ENCODE data around the gene CTNNA2. TPM values are rescaled to one million over a fixed set of nuclear protein-coding genes. Genes with fewer than 3 reads are reported as not detected.

CTNNA2 gene
- polyA plus RNA-seq, 2 of the 4 experiments (the other 2 are of a cell fraction): 0.50 to 0.94 TPM

- H3K4me2 ChIP-seq: no peak overlapping the region
- no peaks in the 10 kb centered on the region for H3K9me3 ChIP-seq
- no peak for DNase-seq (ENCODE audit: low read depth in 1 of 2, low spot score in 1 of 2)
- 27% methylated on average over 15 of the region's 42 CpGs for WGBS (ENCODE audit: missing lambda C conversion rate)
- no peak for FAIRE-seq
- no peak for ATAC-seq
- no peaks in the 10 kb centered on the region for H3K4me1 ChIP-seq
- no peak overlapping the region for H3K27ac ChIP-seq
- TF ChIP-seq CTCF (IDR thresholded peaks at IDR 0.05) (no peak), NPAS2 (CRISPR knock-in tag; IDR thresholded peaks at IDR 0.05; ENCODE audit: borderline replicate concordance) (no peak), JUN (IDR thresholded peaks at IDR 0.05) (no peak), BHLHE40 (IDR thresholded peaks at IDR 0.05; ENCODE audit: low read depth, low read length) (no peak), FOSL2 (IDR thresholded peaks at IDR 0.05) (no peak), FOSL2 (CRISPR knock-in tag; IDR thresholded peaks at IDR 0.05) (no peak)
- H3K4me3 ChIP-seq: no peak overlapping the region
- ChIA-PET POLR2A (no interaction called here), CTCF (no interaction called here)
Observed at GRCh38 chr2:80322311-80322920, 809.6 kb downstream of the CTNNA2 start.

DNA sequence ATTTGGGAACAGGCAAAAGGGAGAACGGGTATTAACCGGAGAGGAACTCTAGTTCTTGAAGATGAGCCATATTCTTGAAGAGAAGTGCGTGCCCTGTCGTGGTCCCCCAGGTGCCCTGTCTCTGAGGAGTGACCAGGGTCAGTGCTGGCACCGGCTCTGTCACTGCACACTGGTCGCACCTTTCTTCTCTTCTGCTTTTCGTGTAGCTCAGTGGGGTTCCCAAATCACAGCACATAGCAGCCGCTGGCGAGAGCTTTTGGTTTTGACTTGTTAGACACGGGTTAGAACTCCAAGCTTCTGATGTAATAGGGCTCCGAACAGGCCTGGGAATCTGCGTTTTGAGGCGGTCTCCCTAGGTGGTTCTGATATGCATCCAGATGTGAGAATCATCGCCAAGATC, 810.1 kb downstream of the CTNNA2 start:
- WGBS (ENCODE audit: missing lambda C conversion rate): 14% methylated on average over 14 of the region's 14 CpGs
- no peaks in the 10 kb centered on the region for H3K4me1 ChIP-seq
- H3K9me3 ChIP-seq: no peaks in the 10 kb centered on the region
- DNase-seq (ENCODE audit: low read depth in 1 of 2, low spot score in 1 of 2): no peak
- TF ChIP-seq CHD2 (IDR thresholded peaks at IDR 0.05; ENCODE audit: low read length, partially characterized antibody): no peak
- no peak for TF ChIP-seq CBX2 (IDR thresholded peaks at IDR 0.05; ENCODE audit: borderline replicate concordance, low read depth)
- TF ChIP-seq, protein P1, sequence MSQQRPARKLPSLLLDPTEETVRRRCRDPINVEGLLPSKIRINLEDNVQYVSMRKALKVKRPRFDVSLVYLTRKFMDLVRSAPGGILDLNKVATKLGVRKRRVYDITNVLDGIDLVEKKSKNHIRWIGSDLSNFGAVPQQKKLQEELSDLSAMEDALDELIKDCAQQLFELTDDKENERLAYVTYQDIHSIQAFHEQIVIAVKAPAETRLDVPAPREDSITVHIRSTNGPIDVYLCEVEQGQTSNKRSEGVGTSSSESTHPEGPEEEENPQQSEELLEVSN (IDR thresholded peaks at IDR 0.05; ENCODE audit: borderline replicate concordance, low read depth): no peak
- TF ChIP-seq MAFK (IDR thresholded peaks at IDR 0.05; ENCODE audit: partially characterized antibody): no peak
- no peak for FAIRE-seq
- H3K4me2 ChIP-seq: no peak overlapping the region
- H3K4me3 ChIP-seq: no peak overlapping the region
- no peak for ATAC-seq
- ChIA-PET CTCF (no interaction called here), POLR2A (no interaction called here)
- no peak overlapping the region for H3K27ac ChIP-seq

- H3K27ac ChIP-seq: no peak overlapping the region
- no peak for TF ChIP-seq MAZ (IDR thresholded peaks at IDR 0.05; ENCODE audit: borderline replicate concordance, low read depth, low read length)
- no peak for TF ChIP-seq HES2 (IDR thresholded peaks at IDR 0.05)
- TF ChIP-seq CBX8 (IDR thresholded peaks at IDR 0.05): no peak
- TF ChIP-seq CBX2 (IDR thresholded peaks at IDR 0.05; ENCODE audit: borderline replicate concordance, low read depth): no peak
- no peak for TF ChIP-seq MAX (IDR thresholded peaks at IDR 0.05)
- no peak for TF ChIP-seq CTCF (IDR thresholded peaks at IDR 0.05)
- TF ChIP-seq, protein P1 (IDR thresholded peaks at IDR 0.05; ENCODE audit: borderline replicate concordance, low read depth): no peak
- no peak for TF ChIP-seq RAD21 (conservative IDR thresholded peaks at IDR 0.05 in 1 of 2, IDR thresholded peaks at IDR 0.05 in 1 of 2)
- no peak for TF ChIP-seq NFE2L2 (conservative IDR thresholded peaks at IDR 0.05; ENCODE audit: low read length)
- TF ChIP-seq MAFK (IDR thresholded peaks at IDR 0.05; ENCODE audit: partially characterized antibody): no peak
- no peak for TF ChIP-seq GATA3 (IDR thresholded peaks at IDR 0.05; ENCODE audit: borderline replicate concordance)
- no peak for TF ChIP-seq FOSL2 (IDR thresholded peaks at IDR 0.05)
- no peak for TF ChIP-seq FOSL2 (CRISPR knock-in tag; IDR thresholded peaks at IDR 0.05)
- no peak for TF ChIP-seq TP53 (CRISPR knock-in tag; IDR thresholded peaks at IDR 0.05)
- TF ChIP-seq NPAS2 (CRISPR knock-in tag; IDR thresholded peaks at IDR 0.05; ENCODE audit: borderline replicate concordance): no peak
- TF ChIP-seq CHD4 (IDR thresholded peaks at IDR 0.05; ENCODE audit: borderline replicate concordance): no peak
- no peak for ATAC-seq
- H3K4me3 ChIP-seq: no peak overlapping the region
- no peak overlapping the region for H3K4me2 ChIP-seq
- ChIA-PET CTCF (no interaction called here), POLR2A (no interaction called here)
- no peak for DNase-seq (ENCODE audit: low read depth in 1 of 2, low spot score in 1 of 2)
- WGBS (ENCODE audit: missing lambda C conversion rate): 0% methylated on average over 1 of the region's 1 CpG
- no peaks in the 10 kb centered on the region for H3K4me1 ChIP-seq
- H3K9me3 ChIP-seq: no peaks in the 10 kb centered on the region
- no peak for FAIRE-seq
Observed at GRCh38 chr2:80323610-80324009, 810.8 kb downstream of the CTNNA2 start.

Measured in A549 (cell line).